K562 (cell line): Measurements from ENCODE around the gene CNP. TPM values are rescaled to one million over a fixed set of nuclear protein-coding genes. Genes with fewer than 3 reads are reported as not detected.

Experiments
- ATAC-seq: fragments of 200-7000 bp; cut with Tn5 transposase; 3 replicates; pipeline ENCODE4 v1.9.1; 2020; ENCODE audit warnings: moderate library complexity
- BruUV-seq: library from RNA; stranded (reverse); fragments of 400-500 nt; replicated peaks from 2 replicates; lab custom pipeline; 2021; lab: Mats Ljungman, UMichigan
- CTCF ChIA-PET: fragments of 300-600 bp; formaldehyde crosslinking; extraction: SDS; loops from one replicate; lab custom pipeline; 2021; ENCODE audit warnings: low intra/inter-chr PET ratio; lab: Yijun Ruan, JAX
- POLR2A ChIA-PET: fragments of 300-600, 350-650 bp; sonication (Branson Sonifier 250); formaldehyde crosslinking; extraction: SDS; loops from one replicate; lab custom pipeline; 2021; ENCODE audit warnings: antibody characterized with exemption, inconsistent platforms; lab: Yijun Ruan, JAX
- DNase-seq, 4 experiments: peaks; one replicate each; pipeline versions ENCODE4 v3.0.0 to v3.0.0-alpha.2; 2011 to 2018; ENCODE audit warnings: low spot score in 3 of 4, mixed read lengths in 3 of 4; ENCODE audit errors: extremely low read depth in 1 of 4
- FAIRE-seq: peaks from 2 replicates; lab custom pipeline; 2011; peaks lifted over from hg19 to GRCh38; lab: Jason Lieb, UNC
- H2AFZ ChIP-seq: 2 replicates; pipeline ENCODE4 v1.6.0; 2011; ENCODE audit warnings: low read depth, low read length, control low read depth, inconsistent platforms
- H3K27ac ChIP-seq: fragments of 200-600 bp; 3 replicates; pipeline ENCODE4 v1.8.0; 2011; ENCODE audit warnings: low read depth, mild to moderate bottlenecking, control low read depth, inconsistent platforms, low read length, moderate library complexity, mixed read lengths; ENCODE audit errors: extremely low read depth
- H3K27me3 ChIP-seq, 2 experiments: fragments of 300-600 bp in 1 of 2; 2 replicates in 1 of 2; 3 replicates in 1 of 2; pipeline versions ENCODE4 v1.6.0 to v1.8.0; 2011; ENCODE audit warnings: inconsistent platforms in 2 of 2, low read length in 2 of 2, mild to moderate bottlenecking in 1 of 2, mixed read lengths in 1 of 2, moderate library complexity in 1 of 2; ENCODE audit not compliant: control insufficient read depth in 2 of 2, insufficient read depth in 2 of 2
- H3K36me3 ChIP-seq: fragments of 300-600 bp; 3 replicates; pipeline ENCODE4 v1.8.0; 2011; ENCODE audit warnings: mild to moderate bottlenecking, low read length, inconsistent platforms; ENCODE audit not compliant: control insufficient read depth, insufficient read depth
- H3K4me1 ChIP-seq, 2 experiments: fragments of 200-600 bp in 1 of 2; replicated peaks in 1 of 2; 2 replicates in 1 of 2; 3 replicates in 1 of 2; pipeline versions ENCODE4 v1.5.1 to v1.8.0; 2011; ENCODE audit warnings: inconsistent platforms in 2 of 2, low read length in 2 of 2, mild to moderate bottlenecking in 1 of 2, mixed read lengths in 1 of 2, moderate library complexity in 1 of 2; ENCODE audit not compliant: control insufficient read depth in 2 of 2, insufficient read depth in 2 of 2
- H3K4me2 ChIP-seq: 2 replicates; pipeline ENCODE4 v1.6.1; 2011; ENCODE audit warnings: low read length, control low read depth, inconsistent platforms, mixed read lengths; ENCODE audit not compliant: insufficient read depth
- H3K4me3 ChIP-seq: fragments of 200-600 bp; sonication (generic), shearing (Covaris generic); 2 replicates; pipeline ENCODE4 v1.5.1; 2016; ENCODE audit warnings: control low read depth, inconsistent platforms
- H3K79me2 ChIP-seq: fragments of 200-600 bp; 3 replicates; pipeline ENCODE4 v1.8.0; 2011; ENCODE audit warnings: low read length, inconsistent platforms; ENCODE audit not compliant: control insufficient read depth, insufficient read depth
- H3K9ac ChIP-seq, 2 experiments: 2 replicates each; pipeline versions ENCODE4 v1.6.0 to v1.6.1; 2011; ENCODE audit warnings: low read depth in 2 of 2, low read length in 2 of 2, control low read depth in 1 of 2, inconsistent platforms in 1 of 2, mild to moderate bottlenecking in 1 of 2, mixed read lengths in 1 of 2; ENCODE audit not compliant: insufficient read depth in 1 of 2
- H3K9me1 ChIP-seq: one replicate; pipeline ENCODE4 v1.6.0; 2011; ENCODE audit warnings: inconsistent platforms, mild to moderate bottlenecking, low read length, moderate library complexity; ENCODE audit not compliant: control insufficient read depth, insufficient read depth
- H3K9me3 ChIP-seq: replicated peaks from 2 replicates; pipeline ENCODE4 v1.5.1; 2011; ENCODE audit warnings: low read depth, low read length, inconsistent platforms; ENCODE audit not compliant: control insufficient read depth, insufficient read depth
- H4K20me1 ChIP-seq: replicated peaks from 2 replicates; pipeline ENCODE4 v1.6.1; 2011; ENCODE audit warnings: low read length, inconsistent platforms, mixed read lengths; ENCODE audit not compliant: control insufficient read depth, insufficient read depth
- ADNP ChIP-seq: fragments of 200-800 bp; sonication (Bioruptor generic); IDR thresholded peaks from 2 replicates; pipeline ENCODE4 v1.6.1; 2016; ENCODE audit warnings: missing genetic modification characterization, missing compliant biosample characterization
- BCOR ChIP-seq: fragments of 450-650 bp; IDR thresholded peaks from 2 replicates; pipeline ENCODE4 v1.6.1; 2016
- CBX5 ChIP-seq: IDR thresholded peaks from 2 replicates; pipeline ENCODE4 v1.6.1; 2014; ENCODE audit warnings: low read depth, borderline replicate concordance
- E2F1 ChIP-seq: sonication (generic); formaldehyde crosslinking; IDR thresholded peaks from 2 replicates; pipeline ENCODE4 v1.8.1; 2023; ENCODE audit warnings: mild to moderate bottlenecking, missing genetic modification reagents, moderate library complexity
- ELF1 ChIP-seq: fragments of 200-800 bp; sonication (Bioruptor generic); IDR thresholded peaks from 2 replicates; pipeline ENCODE4 v1.6.1; 2016; ENCODE audit warnings: missing genetic modification characterization, missing compliant biosample characterization
- ESRRB ChIP-seq: fragments of 250-450 bp; sonication (Bioruptor Pico); IDR thresholded peaks from 2 replicates; pipeline ENCODE4 v1.5.0; 2020; ENCODE audit warnings: mild to moderate bottlenecking, moderate library complexity, borderline replicate concordance
- JUN ChIP-seq, 2 experiments: sonication (generic) in 1 of 2; formaldehyde crosslinking in 1 of 2; IDR thresholded peaks; 2 replicates each; pipeline versions ENCODE4 v1.6.1 to v1.8.0; 2012 to 2022; ENCODE audit warnings: borderline replicate concordance in 2 of 2, mild to moderate bottlenecking in 2 of 2, improper control_type of control experiment in 1 of 2, low read depth in 1 of 2, low read length in 1 of 2, missing genetic modification reagents in 1 of 2
- KDM1A ChIP-seq, 2 experiments: fragments of 450-650 bp; IDR thresholded peaks; 2 replicates each; pipeline ENCODE4 v1.6.1; 2016; ENCODE audit warnings: mild to moderate bottlenecking in 2 of 2
- PYGO2 ChIP-seq: fragments of 450-650 bp; IDR thresholded peaks from 2 replicates; pipeline ENCODE4 v1.6.1; 2016; ENCODE audit warnings: mild to moderate bottlenecking, missing genetic modification characterization, moderate library complexity, missing compliant biosample characterization
- SMAD1 ChIP-seq: fragments of 150-350 bp; IDR thresholded peaks from 2 replicates; pipeline ENCODE4 v1.6.1; 2014; ENCODE audit warnings: low read length, low read depth; ENCODE audit not compliant: partially characterized antibody
- ZBTB33 ChIP-seq: sonication (generic); formaldehyde crosslinking; IDR thresholded peaks from 2 replicates; pipeline ENCODE4 v1.8.1; 2023; ENCODE audit warnings: mild to moderate bottlenecking, missing genetic modification reagents
- ZHX1 ChIP-seq: fragments of 150-350 bp; conservative IDR thresholded peaks from 2 replicates; pipeline ENCODE4 v1.6.1; 2014; ENCODE audit warnings: low read length
- ZNF134 ChIP-seq: fragments of 250-450 bp; sonication (Bioruptor Pico); conservative IDR thresholded peaks from 2 replicates; pipeline ENCODE4 v1.4.0; 2020
- ZNF212 ChIP-seq: fragments of 450-650 bp; formaldehyde crosslinking; IDR thresholded peaks from 2 replicates; pipeline ENCODE4 v1.4.0; 2020; ENCODE audit warnings: mild to moderate bottlenecking
- ZNF311 ChIP-seq: fragments of 250-450 bp; sonication (Bioruptor Pico); IDR thresholded peaks from 2 replicates; pipeline ENCODE4 v1.4.0; 2020; ENCODE audit warnings: mild to moderate bottlenecking, moderate library complexity
- ZNF780A ChIP-seq: fragments of 250-450 bp; sonication (Bioruptor Pico); IDR thresholded peaks from 2 replicates; pipeline ENCODE4 v1.5.0; 2021; ENCODE audit warnings: mild to moderate bottlenecking
- WGBS: fragments of 100-300 bp; shearing (Covaris generic); methylation state at CpG from one replicate; pipeline ENCODE4 v1.1.6; 2016; ENCODE audit warnings: low coverage, mixed read lengths; ENCODE audit not compliant: insufficient coverage; ENCODE audit errors: missing lambda C conversion rate; 5-methylcytosine and 5-hydroxymethylcytosine counted together
- in situ Hi-C: fragments of 300-500 bp; cut with MboI; formaldehyde crosslinking; loops from 4 replicates; pipeline ENCODE4 v1.15.0; 2018; ENCODE audit warnings: inconsistent platforms, mixed read lengths
- intact Hi-C: fragments of 100-400 bp; cut with micrococcal nuclease; formaldehyde crosslinking; loops from 2 replicates; pipeline ENCODE4 v1.14.2; 2022
- polyA plus RNA-seq, 8 experiments: library from polyadenylated mRNA; depleted of rRNA in 4 of 8; stranded (reverse) in 5 of 8; unstranded in 3 of 8; fragments of >200 nt; fragmentation: Nextera tagmentation in 2 of 8; fragmentation: Illumina TruSeq in 1 of 8; extraction: Ambion mirVana in 2 of 8; extraction: Trizol in 1 of 8; gene quantifications; 2 replicates each; pipeline versions ENCODE4 v1.2.1 to v1.2.3, GENCODE V29; 2011 to 2014; ENCODE audit warnings: inconsistent platforms in 1 of 8, missing spikeins in 1 of 8
- total RNA-seq, 7 experiments: library from RNA; depleted of rRNA in 6 of 7; stranded (reverse); fragments of >200 nt in 6 of 7; fragmentation: Illumina TruSeq in 2 of 7; extraction: Trizol in 2 of 7; gene quantifications; 2 replicates each; pipeline versions ENCODE4 v1.2.1 to v1.2.3, GENCODE V29; 2011 to 2021; ENCODE audit warnings: low replicate concordance in 1 of 7

CNP gene
- total and polyA plus RNA-seq, 9 of the 15 experiments (the other 6 are each of a cell fraction or from before 2014, with no cell fraction given), result 1.7 to 52.0 (median 29.1) TPM

GRCh38 chr17:41959030-41959335 is 7.6 kb upstream of the CNP start:
- no peaks in the 10 kb centered on the region for H4K20me1 ChIP-seq
- H3K9me3 ChIP-seq, result no peaks in the 10 kb centered on the region
- ChIA-PET CTCF (interaction anchor here (1.5 to 1.8 kb wide), 2 partner anchors 29 to 220 kb away, joined by 9 to 14 read pairs; partner anchors contain the start of gene ODAD4), POLR2A (interaction anchor here (0.6 to 3.0 kb wide), 8 partner anchors 10 to 545 kb away, joined by 3 to 9 read pairs (median 4); partner anchors contain the start of genes JUP and ODAD4)
- no TSS peak for BruUV-seq
- 92% methylated on average over 1 of the region's 2 CpGs for WGBS
- no peaks in the 10 kb centered on the region for H3K79me2 ChIP-seq
- no peak for ATAC-seq
- no peak overlapping the region; the same call in 1 of the 2 replicates for H3K4me2 ChIP-seq
- no peaks in the 10 kb centered on the region for H3K27me3 ChIP-seq
- intact Hi-C loops (loop anchor here (1.0 to 5.0 kb wide), 4 partner anchors 28 to 221 kb away; partner anchors contain the start of genes ACLY and ODAD4), in situ Hi-C loops (loop anchor here (5.0 kb wide), 1 partner anchor 222 kb away; no protein-coding TSS in a partner anchor)
- H3K27ac ChIP-seq, result no peak overlapping the region
- H3K9ac ChIP-seq, result no peak overlapping the region; a peak in 1 of 4 replicates
- H3K9me1 ChIP-seq, result peaks cover 3% of the 10 kb centered on the region
- H3K4me3 ChIP-seq, result no peak overlapping the region
- no peak for DNase-seq
- H3K4me1 ChIP-seq, result peaks cover 23 to 29% of the 10 kb centered on the region in 2 experiments
- H3K36me3 ChIP-seq, result no peaks in the 10 kb centered on the region
- H2AFZ ChIP-seq, result peak overlapping the region; percentile 98; the same call in 1 of the 2 replicates
- no peak for FAIRE-seq
- TF ChIP-seq ADNP (tag) (no peak), PYGO2 (no peak), BCOR (no peak), E2F1 (CRISPR knock-in tag) (no peak), ZHX1 (no peak), ELF1 (tag) (no peak), ZNF134 (no peak), SMAD1 (no peak), KDM1A (IDR thresholded peaks at IDR 0.05) (no peak), ESRRB (CRISPR knock-in tag) (no peak), JUN (IDR thresholded peaks at IDR 0.05; ENCODE audit: borderline replicate concordance, low read depth, low read length) (no peak), JUN (CRISPR knock-in tag; IDR thresholded peaks at IDR 0.05; ENCODE audit: borderline replicate concordance) (no peak), ZNF311 (CRISPR knock-in tag) (no peak), CBX5 (no peak), ZNF212 (CRISPR knock-in tag) (no peak), ZBTB33 (CRISPR knock-in tag) (no peak), ZNF780A (CRISPR knock-in tag) (no peak)
